Skin of body (tissue), 2 donors: ENCODE data around the gene TSGA10. TPM values are rescaled to one million over a fixed set of nuclear protein-coding genes. Genes with fewer than 3 reads are reported as not detected.
"Not testable (repeated sequence)": the region's sequence is repeated elsewhere in the genome, so short reads cannot be mapped to it uniquely, and the experiment has no call there.

ENCODE experiments used
- DNase-seq: peaks from one replicate; lab custom pipeline; 2025; lab: John Stamatoyannopoulos, UW
- total RNA-seq: library from RNA; depleted of rRNA; stranded (reverse); fragments of >200 nt; gene quantifications from one replicate; pipeline ENCODE4 v1.2.3, GENCODE V29; 2014

Gene TSGA10
- total RNA-seq, 1 donor from 2014 or later: 7.5 TPM

DNA sequence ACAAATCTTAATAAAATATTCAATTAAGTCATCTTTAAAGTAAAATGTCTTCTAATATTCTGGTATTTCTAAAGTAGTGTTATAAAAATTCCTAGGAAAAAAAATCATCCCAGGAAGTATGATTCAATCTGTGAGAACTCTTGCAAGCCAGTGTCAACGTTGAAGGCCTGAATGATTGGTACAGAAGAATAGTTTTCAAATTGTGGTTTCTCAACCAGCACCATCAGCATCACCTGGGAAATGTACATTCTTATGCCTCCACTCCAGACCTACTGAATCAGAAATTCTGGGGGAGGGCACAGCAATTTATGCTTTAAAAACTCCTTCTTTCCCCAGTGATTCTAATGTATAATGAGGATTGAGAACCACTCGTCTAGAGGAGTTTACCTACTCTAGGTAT lies 75.5 kb downstream of the TSGA10 start:
- no peak for DNase-seq

DNA sequence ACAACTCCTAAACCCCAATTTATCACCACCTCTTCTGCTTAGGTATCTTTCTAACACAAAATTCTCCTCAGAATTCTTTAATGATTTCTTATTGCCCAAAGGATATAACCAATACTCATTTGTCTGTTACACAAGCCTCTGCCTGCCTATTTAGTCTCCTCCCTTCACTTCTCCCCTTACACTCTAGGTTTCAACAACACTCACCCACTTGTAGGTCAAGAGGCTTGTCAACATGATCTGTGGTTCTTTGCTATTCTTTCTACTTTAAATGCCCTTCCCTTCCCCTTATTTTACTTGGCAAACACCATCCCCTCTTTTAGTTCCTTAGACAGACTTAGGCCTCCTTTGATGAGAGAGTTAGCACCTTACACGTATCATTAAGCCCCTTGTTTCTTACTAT lies 82.2 kb downstream of the TSGA10 start:
- no peak for DNase-seq

DNA sequence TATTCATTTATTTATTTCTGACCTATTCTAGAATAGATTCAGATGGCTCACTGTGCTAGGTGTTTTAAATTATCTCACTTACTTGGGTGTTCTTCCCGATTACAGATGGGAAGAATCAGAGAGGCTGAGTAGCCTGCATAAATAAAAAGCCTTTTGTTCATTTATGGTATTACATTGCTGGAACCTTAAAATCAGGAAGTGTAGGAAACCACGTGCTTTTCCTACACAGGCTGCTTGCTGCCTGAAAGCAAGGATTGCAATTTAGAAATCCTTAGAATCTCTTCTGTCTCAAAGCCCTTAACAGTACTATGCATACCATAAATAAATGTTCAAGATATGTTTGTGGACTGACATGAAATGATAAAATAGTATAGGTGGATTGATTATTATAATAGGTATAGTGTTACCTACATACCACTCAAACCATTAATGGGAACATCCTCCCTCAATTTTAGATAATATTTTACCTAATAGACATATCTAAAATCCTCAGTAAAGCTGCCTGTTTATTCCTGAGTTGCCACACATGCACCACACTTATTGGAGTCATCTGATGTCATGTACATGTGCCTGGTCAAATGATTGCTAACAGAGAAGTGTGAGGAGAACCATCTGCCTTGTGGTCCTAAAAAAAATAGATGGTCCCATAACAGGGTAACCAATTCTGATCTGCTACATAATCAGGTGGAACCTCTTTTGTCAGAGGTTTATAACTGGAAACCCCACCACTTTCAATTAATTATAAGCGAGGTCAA lies 86.7 kb downstream of the TSGA10 start:
- no peak for DNase-seq

DNA sequence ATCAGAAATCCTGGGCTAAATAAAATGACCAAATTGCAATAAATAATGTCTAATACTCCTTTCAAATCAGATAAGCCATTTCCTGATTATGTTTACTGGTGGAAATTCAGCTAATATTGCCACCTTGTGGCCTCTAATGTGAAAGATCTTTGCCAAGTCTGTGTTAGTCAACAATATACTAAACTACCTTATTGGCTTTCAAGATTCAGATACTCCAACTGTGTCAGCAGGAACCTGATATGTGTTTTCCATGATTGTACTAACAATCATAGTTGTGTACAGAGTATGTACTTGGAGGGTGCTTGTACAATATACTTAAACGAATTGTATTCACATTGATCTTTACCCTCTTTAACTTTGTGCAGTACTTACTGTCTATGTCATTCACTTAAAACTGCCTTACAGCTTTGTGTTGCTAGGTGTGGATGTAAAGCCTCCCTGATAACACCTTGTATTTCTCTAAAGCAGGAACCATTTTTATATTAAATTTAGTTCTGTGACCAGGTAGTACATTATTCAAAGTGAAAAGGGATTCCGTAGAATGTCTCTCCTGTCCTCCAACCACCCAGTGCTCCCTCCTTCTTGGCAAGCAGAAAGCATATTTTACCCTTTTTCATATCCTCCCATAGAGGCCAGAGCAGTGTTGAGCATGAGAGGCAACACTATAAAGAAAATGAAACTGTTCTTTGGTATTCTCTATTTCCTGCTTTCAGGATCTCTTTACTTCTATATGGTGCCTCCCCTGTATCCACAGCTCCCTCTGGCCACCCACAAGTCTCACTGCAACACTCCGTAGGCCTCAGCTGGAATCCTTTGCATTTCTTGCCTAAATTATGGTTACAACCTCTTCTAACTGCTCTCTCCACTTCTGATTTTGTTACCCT lies 88.4 kb downstream of the TSGA10 start:
- no peak for DNase-seq

DNA sequence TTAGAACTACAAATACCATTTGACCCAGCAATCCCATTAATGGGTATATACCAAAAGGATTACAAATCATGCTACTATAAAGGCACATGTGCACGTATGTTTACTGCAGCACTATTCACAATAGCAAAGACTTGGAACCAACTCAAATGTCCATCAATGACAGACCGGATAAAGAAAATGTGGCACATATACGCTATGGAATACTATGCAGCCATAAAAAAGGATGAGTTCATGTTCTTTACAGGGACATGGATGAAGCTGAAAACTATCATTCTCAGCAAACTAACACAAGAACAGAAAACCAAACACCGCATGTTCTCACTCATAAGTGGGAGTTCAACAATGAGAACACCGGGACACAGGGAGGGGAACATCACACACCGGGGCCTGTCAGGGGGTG lies 105.6 kb downstream of the TSGA10 start:
- not testable (repeated sequence) for DNase-seq

DNA sequence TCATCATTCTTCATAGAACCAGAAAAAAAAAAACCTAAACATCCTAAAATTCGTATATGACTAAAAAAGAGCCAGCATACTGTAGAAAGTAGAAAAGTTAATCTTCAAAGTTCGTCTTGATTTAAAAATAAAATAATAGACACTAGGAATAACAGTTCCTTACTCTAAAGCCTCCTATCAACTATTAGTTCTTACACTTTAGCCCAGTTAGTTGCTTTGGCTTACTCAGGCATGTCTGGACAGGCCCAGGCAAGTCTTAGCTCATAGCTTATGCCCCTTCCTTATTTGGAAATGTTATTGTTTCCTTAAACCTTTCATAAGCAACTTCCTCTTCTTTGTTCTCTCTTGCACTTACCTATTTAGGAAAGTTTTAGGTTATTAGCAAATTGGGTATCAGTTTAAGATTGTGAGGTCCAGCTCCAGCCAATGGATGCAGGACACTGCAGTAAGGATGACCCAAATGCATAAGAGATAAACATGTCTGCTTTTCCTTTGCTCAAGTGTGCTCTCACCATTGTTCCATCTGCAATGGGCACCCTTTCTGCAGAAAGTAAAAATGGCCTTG lies 113.9 kb downstream of the TSGA10 start:
- not testable (repeated sequence) for DNase-seq

DNA sequence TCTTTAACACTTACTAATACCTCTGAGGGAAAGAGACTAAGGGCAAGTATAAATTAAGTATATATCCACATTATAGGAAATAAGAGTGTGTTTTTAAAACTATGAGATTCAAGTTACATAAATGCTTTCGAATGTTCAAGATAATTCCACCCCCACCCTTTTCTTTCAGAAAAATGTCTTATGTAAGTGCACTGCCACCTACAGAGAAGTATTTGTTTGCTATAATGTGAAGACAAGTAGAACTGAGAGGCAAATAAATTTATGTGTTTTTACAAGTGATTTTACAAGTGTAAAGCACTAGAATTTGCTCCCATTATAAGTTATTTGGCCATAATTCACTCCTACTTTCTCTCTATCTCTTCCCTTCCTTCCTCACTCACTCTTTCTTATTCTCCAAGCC lies 118.8 kb downstream of the TSGA10 start:
- no peak for DNase-seq

DNA sequence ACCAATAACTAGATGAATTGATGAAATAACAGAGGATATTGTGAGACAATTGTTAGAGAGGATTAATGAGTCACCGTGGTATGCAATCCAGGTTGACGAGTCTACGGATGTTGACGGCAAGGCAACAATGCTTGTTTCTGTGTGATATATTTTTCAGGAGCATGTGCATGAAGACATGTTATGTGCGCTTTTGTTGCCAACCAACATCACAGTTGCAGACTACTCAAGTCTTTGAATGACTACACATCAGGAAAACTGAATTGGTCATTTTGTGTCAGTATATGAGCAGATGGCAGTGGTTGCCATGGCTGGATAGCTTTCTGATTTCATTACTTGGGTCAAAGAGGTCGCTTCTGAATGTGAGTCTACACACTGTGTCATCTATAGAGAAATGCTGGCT lies 122.0 kb downstream of the TSGA10 start:
- no peak for DNase-seq

DNA sequence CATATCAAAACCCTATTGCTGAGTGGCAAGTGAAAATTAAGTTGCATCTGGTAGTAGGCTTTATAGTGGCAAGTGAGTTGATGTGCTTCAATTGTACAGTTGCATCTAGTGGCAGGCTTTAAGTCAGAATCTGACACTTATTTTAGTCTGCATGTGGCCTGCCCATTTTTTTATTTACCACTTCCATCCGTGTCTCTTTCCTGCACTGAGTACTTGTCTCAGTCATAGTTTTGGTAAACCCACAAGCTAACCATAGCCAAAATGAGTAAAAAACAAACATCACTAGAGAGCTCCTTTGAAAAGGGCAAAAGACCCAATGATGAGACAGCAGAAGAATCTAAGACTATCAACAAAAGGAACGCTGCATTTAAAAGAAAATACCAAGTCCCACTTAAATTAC lies 122.7 kb downstream of the TSGA10 start:
- DNase-seq: no peak

DNA sequence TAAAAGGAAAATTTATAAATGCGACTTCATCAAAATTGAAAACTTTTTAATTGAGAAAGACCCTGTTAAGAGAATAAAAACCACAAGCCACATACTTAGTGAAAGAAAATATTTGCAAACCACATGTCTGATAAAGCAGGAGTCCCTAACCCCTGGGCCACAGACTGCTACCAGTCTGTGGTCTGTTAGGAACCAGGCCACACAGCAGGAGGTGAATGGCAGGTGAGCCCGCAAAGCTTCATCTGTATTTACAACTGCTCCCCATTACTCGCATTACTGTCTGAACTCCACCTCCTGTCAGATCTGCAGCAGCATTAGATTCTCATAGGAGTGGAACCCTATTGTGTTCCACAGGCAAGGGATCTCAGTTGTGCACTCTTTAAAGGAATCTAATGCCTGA lies 123.3 kb downstream of the TSGA10 start:
- DNase-seq: no peak

DNA sequence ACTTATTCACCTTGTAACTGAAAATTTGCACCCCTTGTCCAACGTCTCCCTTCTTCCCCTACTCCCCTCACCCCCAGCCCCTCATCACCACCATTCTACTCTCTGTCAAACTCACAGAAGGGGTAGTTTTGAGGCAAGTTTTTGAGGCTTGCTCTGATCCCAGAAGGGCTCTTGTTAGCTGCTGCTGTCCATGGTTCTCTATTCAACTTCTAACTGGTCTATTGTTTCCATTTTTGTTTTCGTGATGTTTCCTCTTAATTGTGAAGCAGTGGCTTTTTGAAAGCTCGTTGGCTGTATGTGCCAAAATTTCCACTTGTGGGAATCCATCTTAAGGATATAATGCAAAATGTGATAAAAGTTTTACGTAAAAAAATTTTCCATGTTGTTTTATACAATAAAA lies 126.2 kb downstream of the TSGA10 start:
- no peak for DNase-seq

DNA sequence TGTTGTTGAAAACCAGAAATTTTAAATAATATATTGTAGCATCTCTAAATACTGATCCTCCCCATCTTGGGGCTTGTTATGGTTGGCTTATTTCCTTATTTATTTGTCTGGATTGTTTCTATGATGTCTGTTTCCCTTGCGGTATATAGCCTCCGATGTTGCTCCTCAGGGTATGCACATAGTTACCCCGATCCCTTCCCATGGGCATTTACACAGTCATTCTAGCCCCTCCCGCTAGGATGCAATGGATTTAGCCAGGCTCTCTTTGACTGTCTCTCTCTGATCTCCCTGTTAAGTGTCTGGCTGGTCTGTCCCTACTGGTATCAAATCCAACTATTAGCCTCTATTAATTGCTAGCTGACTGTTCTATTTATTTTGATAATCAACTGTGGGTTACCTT lies 126.9 kb downstream of the TSGA10 start:
- DNase-seq: no peak

DNA sequence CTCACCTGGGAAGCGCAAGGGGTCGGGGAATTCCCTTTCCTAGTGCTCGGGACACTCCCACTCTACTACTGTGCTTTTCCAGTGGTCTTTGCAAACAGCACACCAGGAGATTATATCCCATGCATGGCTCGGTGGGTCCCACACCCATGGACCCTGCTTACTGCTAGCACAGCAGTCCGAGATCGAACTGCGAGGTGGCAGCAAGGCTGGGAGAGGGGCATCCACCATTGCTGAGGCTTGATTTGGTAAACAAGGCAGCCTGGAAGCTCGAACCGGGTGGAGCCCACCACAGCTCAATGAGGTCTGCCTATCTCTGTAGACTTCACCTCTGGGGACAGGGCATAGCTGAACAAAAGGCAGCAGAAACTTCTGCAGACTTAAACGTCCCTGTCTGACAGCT lies 154.0 kb downstream of the TSGA10 start:
- no peak for DNase-seq

DNA sequence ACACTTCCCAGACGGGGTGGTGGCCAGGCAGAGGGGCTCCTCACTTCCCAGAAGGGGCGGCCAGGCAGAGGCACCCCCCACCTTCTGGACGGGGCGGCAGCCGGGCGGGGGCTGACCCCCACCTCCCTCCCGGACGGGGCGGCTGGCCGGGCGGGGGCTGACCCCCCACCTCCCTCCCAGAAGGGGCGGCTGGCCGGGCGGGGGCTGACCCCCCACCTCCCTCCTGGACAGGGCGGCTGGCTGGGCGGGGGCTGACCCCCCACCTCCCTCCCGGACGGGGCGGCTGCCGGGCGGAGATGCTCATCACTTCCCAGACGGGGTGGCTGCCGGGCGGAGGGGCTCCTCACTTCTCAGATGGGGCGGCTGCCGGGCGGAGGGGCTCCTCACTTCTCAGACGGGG lies 166.0 kb downstream of the TSGA10 start:
- not testable (repeated sequence) for DNase-seq

DNA sequence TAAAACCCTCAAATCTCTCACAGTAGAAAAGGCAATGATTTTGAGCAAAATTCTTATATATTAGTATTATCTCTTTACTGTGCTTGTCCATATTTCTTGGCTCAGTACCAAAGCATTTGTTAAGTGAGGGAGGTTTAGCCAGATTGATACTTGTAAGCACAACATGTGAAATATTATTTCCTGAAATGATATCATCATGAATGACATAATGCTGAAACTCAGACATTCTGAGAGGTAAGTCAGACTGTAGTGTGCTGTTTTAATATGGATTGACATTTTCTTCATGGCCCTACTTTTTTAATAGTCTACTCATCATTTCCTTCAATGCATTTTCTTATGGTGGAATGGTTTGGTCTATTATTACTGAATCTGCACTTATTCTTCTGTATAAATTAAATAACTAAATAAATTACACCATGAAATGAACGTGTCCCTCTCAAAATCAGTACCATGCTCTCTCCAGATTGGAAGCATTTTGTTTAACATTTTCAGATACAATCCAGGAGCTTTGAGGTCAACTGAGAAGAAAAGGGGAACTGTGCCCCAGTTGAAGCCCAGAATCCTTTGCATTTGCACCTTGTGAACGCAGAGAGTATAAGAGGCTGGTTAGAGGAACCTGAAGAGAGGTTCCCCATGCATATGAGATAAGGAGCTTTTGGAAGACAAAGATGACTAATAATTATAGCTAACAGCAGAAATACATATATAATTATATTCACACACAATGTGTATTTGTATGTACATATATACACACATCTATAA lies 168.7 kb downstream of the TSGA10 start:
- no peak for DNase-seq

DNA sequence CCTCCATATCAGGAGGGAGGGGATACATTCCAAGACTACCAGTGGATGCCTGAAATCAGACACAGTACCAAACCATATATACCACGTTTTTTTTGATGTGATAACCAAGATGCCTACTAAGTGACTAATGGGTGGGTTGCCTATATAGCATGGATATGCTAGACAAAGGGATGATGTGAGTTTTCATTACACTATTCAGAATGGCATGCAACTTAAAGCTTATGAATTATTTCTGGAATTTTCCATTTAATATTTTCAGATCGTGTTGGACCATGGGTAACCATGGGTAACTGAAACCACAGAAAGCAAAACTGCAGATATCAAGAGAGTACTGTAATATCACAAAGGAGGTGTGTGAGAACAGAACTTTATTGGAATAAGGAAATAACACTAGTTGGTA lies 179.1 kb downstream of the TSGA10 start:
- DNase-seq: no peak

DNA sequence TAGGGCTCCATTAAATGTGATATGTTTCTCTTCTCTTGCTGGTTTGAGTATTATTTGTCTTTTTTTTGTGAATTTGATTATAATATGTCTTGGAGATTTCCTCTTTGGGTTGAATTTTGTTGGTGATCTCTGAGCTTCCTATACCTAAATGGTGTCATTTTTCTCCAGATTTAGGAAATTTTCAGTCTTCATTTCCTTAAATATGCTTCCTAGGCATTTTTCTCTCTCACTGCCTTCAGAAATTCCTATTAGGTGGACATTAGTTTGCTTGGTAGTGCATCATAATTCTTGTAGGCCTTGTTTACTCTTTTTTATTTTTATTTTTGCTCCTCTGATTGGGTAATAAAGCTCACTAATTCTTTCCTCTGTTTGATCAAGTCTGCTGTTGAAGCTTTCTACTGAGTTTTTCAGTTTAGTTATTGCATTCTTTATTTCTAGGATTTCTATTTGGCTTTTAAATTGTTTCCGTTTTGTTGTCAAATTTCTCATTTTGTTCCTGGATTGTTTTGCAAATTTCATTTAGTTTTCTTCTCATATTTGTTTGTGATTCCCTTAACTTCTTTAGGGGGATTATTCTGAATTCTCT lies 182.1 kb downstream of the TSGA10 start:
- DNase-seq: no peak

DNA sequence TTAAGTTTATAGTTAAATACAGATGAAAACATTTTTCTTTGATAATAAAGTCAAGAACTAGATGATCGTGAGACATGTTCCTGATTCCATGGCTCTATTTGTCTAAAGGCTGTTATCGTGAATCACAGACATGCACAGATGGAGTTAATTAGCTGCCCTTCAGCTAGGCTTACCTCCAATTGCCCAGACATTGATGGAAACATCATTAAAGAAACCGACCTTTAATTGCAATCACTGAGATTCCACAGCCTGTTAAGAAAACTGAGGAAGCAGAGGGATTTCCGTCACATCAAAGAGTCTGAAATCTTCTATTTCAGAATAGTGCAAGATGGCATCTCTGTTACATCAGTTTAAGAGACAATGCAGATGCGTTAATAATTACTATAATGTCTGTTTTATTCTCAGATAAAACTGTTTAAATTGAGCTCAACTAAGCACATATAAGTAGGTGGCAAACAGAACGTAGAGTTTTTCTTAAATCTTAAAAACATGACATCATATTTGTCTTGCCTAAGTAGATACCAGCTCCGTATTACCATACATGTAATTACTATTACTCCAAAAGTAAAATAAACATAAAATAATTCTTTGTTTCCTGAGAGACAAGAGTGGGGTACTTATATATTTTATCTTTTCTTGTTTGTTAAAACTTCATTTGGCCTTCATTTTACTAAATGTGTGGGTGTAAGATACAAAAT lies 194.8 kb downstream of the TSGA10 start:
- DNase-seq: no peak

DNA sequence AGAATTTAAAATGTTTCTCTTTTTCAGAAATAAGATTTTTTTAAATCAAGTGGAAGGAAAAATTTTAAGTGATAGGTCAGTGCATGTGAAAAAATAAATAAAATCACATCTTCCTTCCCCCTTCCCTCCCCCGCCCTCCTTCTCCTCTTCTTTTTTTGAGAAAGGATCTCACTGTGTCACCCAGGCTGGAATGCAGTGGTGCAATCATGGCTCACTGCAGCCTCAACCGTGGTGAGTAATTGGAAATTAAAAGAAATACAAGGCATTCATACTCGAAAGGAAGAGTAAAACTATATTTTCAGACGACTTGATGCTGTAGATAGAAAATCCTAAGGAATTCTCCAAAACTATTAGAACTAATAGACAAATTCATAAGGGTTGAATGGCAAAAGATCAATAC lies 201.8 kb downstream of the TSGA10 start:
- DNase-seq: no peak

DNA sequence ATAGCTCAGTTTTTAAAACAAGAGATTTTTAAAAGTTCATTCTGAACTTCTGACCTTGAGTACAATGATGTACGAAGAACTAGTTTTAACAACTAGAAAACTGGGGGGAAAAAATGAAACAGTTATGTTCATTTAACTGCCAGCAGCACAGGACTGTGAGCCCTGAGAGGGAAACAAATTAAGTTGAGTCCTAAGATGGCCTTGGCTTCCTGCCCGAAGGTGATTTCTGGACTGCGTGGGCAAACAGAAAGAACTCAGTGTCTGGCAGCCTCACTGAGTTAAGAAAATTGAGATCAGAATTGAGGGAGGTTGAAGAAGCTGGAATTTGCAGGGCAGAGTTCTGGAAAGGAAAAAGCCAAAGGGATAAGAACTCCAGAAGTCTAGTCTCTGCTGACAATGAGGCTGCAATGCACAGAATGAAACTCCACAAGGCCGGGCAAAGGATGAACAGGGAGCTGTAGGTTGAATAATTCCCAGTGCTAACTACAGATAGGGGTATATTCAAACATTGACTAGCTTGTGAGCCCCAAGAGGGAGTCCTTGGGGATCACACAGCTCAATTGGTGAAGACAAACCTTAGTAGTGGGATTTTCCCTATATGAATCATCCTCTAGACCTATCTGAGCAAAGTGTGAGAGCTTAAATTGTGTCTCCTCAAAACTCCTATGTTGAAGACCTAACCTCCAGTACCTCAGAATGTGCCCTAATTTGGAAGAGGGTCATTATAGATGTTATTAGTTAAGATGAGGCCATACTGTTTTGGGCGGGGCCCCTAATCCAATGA lies 205.6 kb downstream of the TSGA10 start:
- DNase-seq: no peak
